Germinal center (tissue), 1 donor: ENCODE measurements around the gene SLC25A31.

Experiments used
- DNase-seq: peaks from one replicate; pipeline ENCODE4 v3.0.0; 2012; ENCODE audit warnings: mixed read lengths, low spot score

SLC25A31 gene

DNA sequence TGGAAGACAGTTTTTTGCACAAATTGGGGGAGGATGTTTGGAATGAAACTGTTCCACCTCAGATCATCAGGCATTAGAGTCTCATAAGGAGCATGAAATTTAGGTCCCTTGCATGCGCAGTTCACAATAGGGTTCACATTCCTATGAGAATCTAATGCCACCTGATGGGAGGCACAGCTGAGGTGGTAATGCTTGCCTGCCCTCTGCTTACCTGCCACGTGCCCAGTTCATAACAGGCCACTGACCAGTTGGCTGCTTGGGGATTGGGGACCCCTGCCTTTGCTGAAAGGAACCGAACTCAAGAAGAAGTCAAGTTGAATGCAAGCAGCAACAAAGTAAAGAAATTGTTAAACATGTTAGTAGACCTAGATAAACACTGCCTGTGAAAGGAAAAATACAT, 47.3 kb downstream of the SLC25A31 start:
- DNase-seq = no peak

- no peak for DNase-seq
Measured at GRCh38 chr4:127778102-127778501, 47.9 kb downstream of the SLC25A31 start.

DNA sequence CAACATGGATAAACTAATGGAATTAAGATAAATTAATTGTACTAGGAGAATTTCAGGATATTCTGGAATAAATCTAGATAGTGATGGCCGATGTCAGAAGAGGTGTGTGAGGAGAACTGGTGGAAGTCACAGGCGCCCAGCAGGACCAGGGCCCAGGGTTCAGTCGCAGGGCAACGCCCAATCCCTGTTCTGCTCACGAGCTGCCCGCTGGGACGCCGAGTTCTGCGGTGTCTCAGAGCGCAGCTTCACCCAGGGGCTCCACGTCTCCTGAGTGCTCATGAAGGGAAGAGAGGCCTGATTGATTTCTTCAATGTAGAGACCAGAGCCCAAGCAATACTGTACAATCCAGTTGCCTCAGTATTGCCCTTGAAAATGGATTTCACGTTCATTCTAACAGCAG, 50.4 kb downstream of the SLC25A31 start:
- no peak for DNase-seq

- DNase-seq = no peak
Measured at GRCh38 chr4:127781300-127782024, 51.3 kb downstream of the SLC25A31 start.

DNA sequence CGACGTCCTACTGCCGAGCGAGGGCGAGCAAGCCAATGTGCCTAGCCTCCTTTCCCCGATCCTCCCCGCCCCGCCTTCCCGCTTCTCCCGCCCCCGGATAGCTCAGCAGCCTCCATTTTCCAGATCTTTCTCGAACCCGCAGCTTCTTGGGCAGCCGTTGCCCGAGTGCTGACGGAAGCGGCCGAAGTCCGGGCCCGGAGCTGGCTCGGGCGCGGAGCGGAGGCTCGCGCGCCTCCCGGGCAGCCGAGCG, 51.8 kb downstream of the SLC25A31 start:
- DNase-seq = peak; percentile 80

GRCh38 chr4:127782275-127783025, 52.2 kb downstream of the SLC25A31 start, which contains the start of gene HSPA4L:
Gene HSPA4L (plus strand): TSS chr4:127782322. CDS start chr4:127782551, 229 bp downstream.
- peak; percentile 30 for DNase-seq

GRCh38 chr4:127783026-127783769, 53.0 kb downstream of the SLC25A31 start:
- peak; percentile 13 for DNase-seq

DNA sequence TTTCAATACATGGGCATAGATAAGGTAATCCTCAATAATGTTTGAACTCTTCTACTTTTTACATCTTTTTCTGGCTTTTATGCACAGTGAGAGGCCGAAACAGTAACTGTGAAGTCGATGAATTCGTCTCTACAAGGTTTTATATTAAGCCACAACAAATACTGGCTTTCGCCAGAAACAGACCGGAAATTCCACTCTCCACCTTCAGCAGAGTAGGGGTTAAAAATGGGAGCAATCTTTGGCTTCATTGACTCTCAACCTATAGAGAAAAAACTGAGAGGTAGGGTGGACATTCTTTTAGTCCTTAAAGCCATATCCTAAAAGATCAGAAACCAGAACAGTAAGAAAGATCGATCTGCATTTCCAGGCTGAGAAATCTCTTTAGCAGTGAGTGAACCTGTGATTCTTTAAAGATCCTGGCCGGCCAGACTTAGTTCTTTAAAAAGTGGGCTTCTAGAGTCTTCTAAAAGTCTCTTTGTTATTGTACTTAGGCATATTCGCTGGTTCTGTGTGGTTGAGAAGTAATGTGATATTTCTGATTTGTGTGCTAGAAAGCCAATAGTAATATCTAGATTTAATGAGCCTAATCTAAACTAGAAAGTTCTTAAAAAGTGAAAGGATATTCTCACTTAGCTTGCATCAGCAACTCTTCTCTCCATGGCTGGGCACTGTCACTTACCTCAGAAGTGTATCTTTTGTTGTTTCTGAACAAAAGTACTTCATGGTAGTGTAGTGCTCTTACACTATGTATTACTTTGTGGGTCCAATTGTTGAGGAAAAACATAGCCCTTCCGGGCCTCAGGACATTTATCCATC, 54.0 kb downstream of the SLC25A31 start:
- DNase-seq = no peak

DNA sequence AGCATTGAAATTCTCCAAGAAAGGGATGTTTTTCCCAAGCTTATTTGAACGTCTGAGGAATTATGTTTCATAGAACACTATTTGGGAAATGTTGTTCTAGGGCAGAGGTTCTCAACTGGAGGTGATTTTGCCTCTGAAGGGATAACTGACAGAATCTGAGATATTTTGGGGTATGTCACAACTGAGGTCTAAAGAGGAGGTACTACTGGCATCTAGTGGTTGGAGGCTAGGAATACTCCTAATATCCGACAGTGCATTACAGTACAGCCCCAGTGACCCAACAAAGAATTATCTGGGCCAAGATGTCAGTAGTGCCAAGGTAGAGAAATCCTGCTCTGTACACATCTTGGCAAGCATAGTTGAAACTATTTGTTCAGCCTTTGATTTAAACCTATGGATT, 58.3 kb downstream of the SLC25A31 start:
- DNase-seq = no peak

DNA sequence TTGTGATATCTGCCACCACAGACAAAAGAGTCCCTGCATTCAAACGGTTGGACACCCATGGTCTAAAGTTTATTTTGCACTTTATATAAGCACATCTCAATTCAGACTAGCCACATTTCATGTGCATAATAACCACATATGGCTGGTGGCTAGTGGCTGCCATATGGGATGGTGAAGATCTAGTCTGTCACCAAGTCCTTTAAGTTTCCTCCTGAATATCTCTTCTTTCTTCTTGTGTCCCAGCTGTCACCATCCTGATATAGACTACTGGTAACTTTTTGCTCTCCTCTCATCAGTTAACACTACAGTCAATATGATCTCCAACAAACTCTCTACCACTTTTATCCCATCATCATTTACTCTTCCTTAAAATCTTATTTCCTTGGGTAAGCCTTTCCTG, 61.2 kb downstream of the SLC25A31 start:
- DNase-seq = no peak

- no peak for DNase-seq
Measured at GRCh38 chr4:127793528-127793927, 63.3 kb downstream of the SLC25A31 start.

DNA sequence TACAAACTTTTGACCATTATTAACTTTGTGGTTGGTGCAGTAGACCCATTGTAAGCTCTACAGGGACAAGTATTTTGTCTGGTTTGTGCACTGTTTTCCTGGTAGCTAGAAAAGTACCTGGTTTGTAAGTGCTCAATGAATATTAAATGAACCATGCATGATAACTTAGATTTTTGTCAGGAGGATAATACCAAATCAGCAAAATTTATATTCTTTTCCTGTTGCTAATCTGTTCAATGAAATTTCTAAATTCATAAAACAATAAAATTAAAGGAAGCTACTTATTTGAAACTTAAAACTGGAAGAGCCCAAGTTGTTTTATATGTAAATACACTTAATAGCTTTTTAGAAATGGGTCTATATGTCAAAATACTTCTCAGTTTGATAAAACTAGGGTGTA, 69.5 kb downstream of the SLC25A31 start:
- DNase-seq = no peak

DNA sequence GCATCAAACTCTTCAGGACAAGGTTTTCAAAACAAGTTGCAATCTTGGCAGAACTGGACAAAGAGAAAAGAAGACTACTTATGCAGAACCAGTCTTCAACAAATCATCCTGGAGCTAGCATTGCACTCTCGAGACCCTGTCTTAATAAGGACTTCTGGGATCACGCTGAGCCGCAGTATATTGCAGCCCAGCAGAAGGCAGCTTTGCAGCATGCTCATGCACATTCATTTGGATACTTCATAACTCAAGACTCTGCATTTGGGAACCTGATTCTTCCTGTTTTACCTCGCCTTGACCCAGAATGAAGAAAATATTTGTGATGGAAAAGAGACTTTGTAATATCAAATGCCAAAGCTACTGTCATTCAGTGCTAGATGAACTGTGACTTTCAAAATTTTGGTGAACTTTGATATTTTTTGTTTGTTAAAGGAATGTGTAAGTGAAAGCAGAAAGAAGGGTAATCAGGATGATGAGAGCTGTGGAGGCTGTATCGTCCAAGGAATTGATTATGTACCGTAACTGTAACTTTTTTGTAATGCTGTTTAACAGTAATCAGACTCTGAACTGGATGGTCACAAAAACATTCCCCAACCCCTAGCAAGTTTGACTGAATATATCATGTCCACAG, 79.1 kb downstream of the SLC25A31 start:
- DNase-seq = no peak

- DNase-seq = no peak
Measured at GRCh38 chr4:127810551-127810950, 80.4 kb downstream of the SLC25A31 start.

GRCh38 chr4:127822430-127822829, 92.2 kb downstream of the SLC25A31 start:
- no peak for DNase-seq
